PC-3 (cell line): Measurements from ENCODE around the gene NOTCH1.

Experiments used
- CTCF ChIP-seq: fragments of 300-600 bp; sonication (generic); conservative IDR thresholded peaks from 2 replicates; pipeline ENCODE4 v1.5.1; 2017; ENCODE audit warnings: antibody characterized with exemption, low read depth, mild to moderate bottlenecking, low read length
- EZH2 ChIP-seq: fragments of 300-600 bp; sonication (generic); IDR thresholded peaks from one replicate; pipeline ENCODE4 v1.6.1; 2017; ENCODE audit warnings: antibody characterized with exemption, mild to moderate bottlenecking, low read length; ENCODE audit not compliant: unreplicated experiment

- no peak for TF ChIP-seq CTCF
- TF ChIP-seq EZH2 = no peak
Measured at GRCh38 chr9:136549010-136549980, 3.4 kb upstream of the NOTCH1 start.
